Breast epithelium (tissue), 3 donors: Measurements from ENCODE around the gene ARID1A.

Experiments
- CTCF ChIP-seq, 3 donors: fragments of 450-650 bp; IDR thresholded peaks; one replicate each; pipeline ENCODE4 v1.5.1; 2016 to 2017; ENCODE audit warnings: antibody characterized with exemption in 3 of 3, mild to moderate bottlenecking in 3 of 3, moderate library complexity in 3 of 3
- POLR2A ChIP-seq: fragments of 450-650 bp; IDR thresholded peaks from one replicate; pipeline ENCODE4 v1.6.1; 2016; ENCODE audit warnings: antibody characterized with exemption, mild to moderate bottlenecking, moderate library complexity

GRCh38 chr1:26782521-26783212, 86.9 kb downstream of the ARID1A start:
- no peak for TF ChIP-seq CTCF (IDR thresholded peaks at IDR 0.05)
- TF ChIP-seq POLR2A, result no peak
